GM12872 (cell line): Measurements from ENCODE around the gene LZTS2.

Source experiments
- CTCF ChIP-seq: IDR thresholded peaks from 3 replicates; pipeline ENCODE4 v1.5.1; 2011; ENCODE audit warnings: low read depth, mild to moderate bottlenecking, low read length, moderate library complexity; ENCODE audit not compliant: insufficient read depth

The LZTS2 gene

GRCh38 chr10:100999742-101000126, at the start of gene LZTS2:
TSS of gene LZTS2 (plus strand) at chr10:100999808. CDS start at chr10:101002539, 2,731 bp downstream.
- TF ChIP-seq CTCF = no peak

- TF ChIP-seq CTCF = no peak
These were observed 39.4 kb upstream of the LZTS2 start for GRCh38 chr10:100960251-100960650.

GRCh38 chr10:100962351-100963080, 37.1 kb upstream of the LZTS2 start:
- TF ChIP-seq CTCF = no peak

GRCh38 chr10:100963826-100964225, 35.8 kb upstream of the LZTS2 start:
- no peak for TF ChIP-seq CTCF

GRCh38 chr10:100965820-100966219, 33.8 kb upstream of the LZTS2 start:
- no peak for TF ChIP-seq CTCF

GRCh38 chr10:100966887-100967286, 32.7 kb upstream of the LZTS2 start:
- no peak for TF ChIP-seq CTCF

GRCh38 chr10:100967332-100967731, 32.3 kb upstream of the LZTS2 start:
- TF ChIP-seq CTCF = no peak
